BE2C (cell line): ENCODE data around the gene SLC51A.

Source experiments
- DNase-seq: peaks from one replicate; pipeline ENCODE4 v3.0.0-alpha.2; 2020
- H3K27me3 ChIP-seq: fragments of 250-450 bp; sonication (Bioruptor Pico); 2 replicates; pipeline ENCODE4 v1.5.1; 2020; ENCODE audit warnings: mild to moderate bottlenecking
- H3K36me3 ChIP-seq: fragments of 250-450 bp; sonication (Bioruptor Pico); 2 replicates; pipeline ENCODE4 v1.5.1; 2020; ENCODE audit warnings: mild to moderate bottlenecking
- H3K4me1 ChIP-seq: fragments of 250-450 bp; sonication (Bioruptor Pico); 2 replicates; pipeline ENCODE4 v1.5.1; 2020
- H3K4me3 ChIP-seq: 2 replicates; pipeline ENCODE4 v1.5.1; 2011; ENCODE audit warnings: low read depth, low read length
- H3K9me3 ChIP-seq: fragments of 250-450 bp; sonication (Bioruptor Pico); 2 replicates; pipeline ENCODE4 v1.5.1; 2020
- CTCF ChIP-seq: IDR thresholded peaks from 2 replicates; pipeline ENCODE4 v1.5.1; 2012; ENCODE audit warnings: mild to moderate bottlenecking, low read depth, low read length

The SLC51A gene

GRCh38 chr3:196225086-196225485 lies 8.8 kb downstream of the SLC51A start:
- Histone ChIP-seq H3K36me3 (no peaks in the 10 kb centered on the region), H3K4me1 (no peaks in the 10 kb centered on the region), H3K9me3 (no peaks in the 10 kb centered on the region), H3K27me3 (no peaks in the 10 kb centered on the region), H3K4me3 (no peak overlapping the region)
- no peak for DNase-seq
- TF ChIP-seq CTCF: no peak

- no peak for TF ChIP-seq CTCF
- no peaks in the 10 kb centered on the region for H3K27me3 ChIP-seq
- no peak for DNase-seq
These were observed 9.5 kb downstream of the SLC51A start for GRCh38 chr3:196225763-196226364.

DNA sequence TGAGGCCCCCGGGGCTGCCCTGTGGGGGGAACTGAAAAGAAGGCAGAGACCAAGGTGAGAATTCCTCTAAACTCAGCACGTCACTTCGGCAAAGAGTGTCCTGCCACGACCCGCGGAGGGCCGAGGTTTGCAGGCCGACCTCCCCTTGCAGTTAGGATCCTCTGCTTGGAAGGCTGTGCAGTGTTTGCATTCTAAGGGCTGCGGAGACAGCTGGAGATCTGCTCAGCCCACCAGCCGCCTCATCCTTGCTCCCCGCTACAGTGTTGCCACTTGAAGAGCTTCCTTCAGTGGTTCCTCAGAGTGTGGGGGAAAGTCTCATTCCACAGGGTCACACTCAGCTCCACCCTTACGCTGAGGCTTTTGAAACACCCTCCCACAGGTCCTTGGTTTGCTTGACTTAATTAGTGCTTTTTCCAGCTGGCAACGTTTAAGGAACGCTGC lies 10.8 kb downstream of the SLC51A start:
- no peak for DNase-seq
- Histone ChIP-seq H3K9me3 (no peaks in the 10 kb centered on the region), H3K27me3 (no peaks in the 10 kb centered on the region), H3K4me1 (no peaks in the 10 kb centered on the region), H3K36me3 (no peaks in the 10 kb centered on the region), H3K4me3 (no peak overlapping the region)
- no peak for TF ChIP-seq CTCF

More at GRCh38 chr3:196225763-196226364, 9.5 kb downstream of the SLC51A start:
- Histone ChIP-seq H3K4me3 (no peak overlapping the region), H3K9me3 (no peaks in the 10 kb centered on the region), H3K36me3 (no peaks in the 10 kb centered on the region), H3K4me1 (no peaks in the 10 kb centered on the region)

- TF ChIP-seq CTCF: 0 out of 2 replicates have a peak, but pooled peaks have one; percentile 1
- H3K9me3 ChIP-seq: no peaks in the 10 kb centered on the region
- H3K4me3 ChIP-seq: no peak overlapping the region
- no peaks in the 10 kb centered on the region for H3K36me3 ChIP-seq
- DNase-seq: no peak
- H3K4me1 ChIP-seq: no peaks in the 10 kb centered on the region
- no peaks in the 10 kb centered on the region for H3K27me3 ChIP-seq
These were observed 11.5 kb downstream of the SLC51A start for GRCh38 chr3:196227629-196228493.

DNA sequence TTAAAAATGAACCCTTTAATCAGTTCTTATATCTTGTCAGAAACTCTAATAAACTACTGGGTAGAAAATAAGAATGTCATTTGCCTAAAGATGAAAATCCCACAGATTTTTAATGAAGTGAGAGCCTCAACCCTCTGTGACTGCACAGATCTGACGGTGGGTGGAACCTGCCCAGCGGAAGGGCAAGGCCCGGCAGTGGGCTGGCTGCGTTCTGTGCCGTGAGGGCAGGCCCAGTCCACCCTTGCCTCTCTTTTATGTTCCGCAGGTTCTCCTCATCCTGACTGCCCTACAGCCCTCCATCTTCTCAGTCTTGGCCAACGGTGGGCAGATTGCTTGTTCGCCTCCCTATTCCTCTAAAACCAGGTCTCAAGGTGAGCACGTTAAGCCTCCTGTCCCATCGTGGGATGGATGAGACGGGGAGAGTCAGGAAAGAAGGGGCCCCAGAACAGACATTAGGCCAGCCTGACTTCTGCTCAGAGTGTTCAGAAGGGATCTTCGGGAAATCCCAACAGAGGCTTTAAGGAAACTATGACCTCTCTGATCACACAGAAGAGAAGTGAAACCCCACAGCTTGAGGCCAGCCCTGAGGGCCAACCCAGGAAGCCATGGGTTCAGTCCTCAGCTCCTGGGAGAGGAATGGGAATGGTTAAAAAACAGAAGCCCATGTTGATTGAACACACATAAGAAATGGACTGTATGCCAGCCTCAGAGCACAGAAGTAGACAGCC lies 16.0 kb downstream of the SLC51A start:
- peaks cover 6% of the 10 kb centered on the region for H3K36me3 ChIP-seq
- H3K9me3 ChIP-seq: no peaks in the 10 kb centered on the region
- no peaks in the 10 kb centered on the region for H3K27me3 ChIP-seq
- no peaks in the 10 kb centered on the region for H3K4me1 ChIP-seq
- no peak overlapping the region for H3K4me3 ChIP-seq
- no peak for DNase-seq
- TF ChIP-seq CTCF: no peak
